ENCODE data around the gene OXER1.

DNA sequence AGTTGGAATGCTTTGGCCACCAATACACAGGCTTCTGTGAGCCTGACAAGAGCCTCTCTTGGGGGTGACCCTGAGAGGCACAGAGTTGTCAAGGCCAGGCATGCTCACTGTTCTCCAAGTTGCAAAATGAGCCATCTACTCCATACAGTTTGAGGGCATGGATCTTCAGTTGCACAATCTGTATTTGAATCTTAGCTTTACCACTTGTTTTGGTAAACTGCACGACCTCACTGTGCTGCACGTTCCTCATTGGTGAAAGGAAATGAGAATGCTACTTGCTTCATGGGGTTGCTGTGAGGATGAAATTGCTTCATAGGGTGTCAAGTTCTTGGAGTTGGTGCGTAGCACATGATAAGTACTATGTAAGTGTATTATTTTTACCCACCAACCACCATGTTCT is 40.4 kb upstream of the OXER1 start:
- TF ChIP-seq POLR2AphosphoS5 (IDR thresholded peaks at IDR 0.05; ENCODE audit: borderline replicate concordance, low read depth, low read length) (no peak), EZH2 (IDR thresholded peaks at IDR 0.05) (no peak), FOXP2 (optimal IDR thresholded peaks at IDR 0.05; ENCODE audit: control extremely low read depth, extremely low read length, insufficient read depth) (no peak)

All from SK-N-MC (cell line).